ENCODE measurements around the gene ANKS6. TPM values are rescaled to one million over a fixed set of nuclear protein-coding genes. Genes with fewer than 3 reads are reported as not detected.

The ANKS6 gene
- total and polyA plus RNA-seq, 9 of the 15 experiments (the other 6 are each of a cell fraction or from before 2014, with no cell fraction given), result 9.9 to 74.5 (median 36.9) TPM

GRCh38 chr9:98839724-98840123, 43.4 kb upstream of the ANKS6 start:
- Histone ChIP-seq H3K4me1 (replicated peaks in 1 of 2; ENCODE audit: control insufficient read depth in 2 of 2, insufficient read depth in 2 of 2, low read length in 2 of 2) (peaks cover 3 to 7% of the 10 kb centered on the region in 2 experiments), H3K9ac (ENCODE audit: insufficient read depth in 1 of 2, low read depth in 2 of 2, low read length in 2 of 2) (0 out of 4 replicates have a peak overlapping the region, but pooled peaks of 1 of the 2 experiments have one; percentile 47), H3K27me3 (ENCODE audit: control insufficient read depth in 2 of 2, insufficient read depth in 2 of 2, low read length in 2 of 2) (no peaks in the 10 kb centered on the region), H3K36me3 (ENCODE audit: control insufficient read depth, insufficient read depth, low read length) (peaks cover 87% of the 10 kb centered on the region), H3K79me2 (ENCODE audit: control insufficient read depth, insufficient read depth, low read length) (peaks cover 3% of the 10 kb centered on the region; the same call in 1 of the 3 replicates), H3K4me2 (ENCODE audit: insufficient read depth, low read length) (no peak overlapping the region), H3K9me1 (ENCODE audit: control insufficient read depth, insufficient read depth, low read length) (no peaks in the 10 kb centered on the region), H4K20me1 (replicated peaks; ENCODE audit: control insufficient read depth, insufficient read depth, low read length) (no peaks in the 10 kb centered on the region), H3K27ac (ENCODE audit: extremely low read depth, low read depth, low read length) (no peak overlapping the region), H2AFZ (ENCODE audit: low read depth, low read length) (no peak overlapping the region), H3K9me3 (replicated peaks; ENCODE audit: control insufficient read depth, insufficient read depth, low read depth, low read length) (no peaks in the 10 kb centered on the region), H3K4me3 (no peak overlapping the region)
- intact Hi-C loops (cut with micrococcal nuclease), result no loop called here
- no peak for ATAC-seq
- WGBS (ENCODE audit: insufficient coverage, low coverage, missing lambda C conversion rate), result 67% methylated on average over 4 of the region's 4 CpGs
- DNase-seq (ENCODE audit: extremely low read depth in 1 of 4, low spot score in 3 of 4), result no peak
- no TSS peak for BruUV-seq (replicated peaks)
- TF ChIP-seq PTRF (tag; IDR thresholded peaks at IDR 0.05) (no peak), RAD21 (CRISPR knock-in tag; conservative IDR thresholded peaks at IDR 0.05 in 1 of 2, IDR thresholded peaks at IDR 0.05 in 1 of 2) (no peak)
- POLR2A ChIA-PET, result interaction anchor here (0.5 to 2.2 kb wide), 2 partner anchors 9 to 15 kb away, joined by 3 to 8 read pairs; no protein-coding TSS in a partner anchor
- no peak for FAIRE-seq
- CTCF ChIA-PET (ENCODE audit: low intra/inter-chr PET ratio), result interaction anchor here (0.7 kb wide), 1 partner anchor 265 kb away, joined by 3 read pairs; no protein-coding TSS in a partner anchor
- in situ Hi-C loops (cut with MboI), result no loop called here

DNA sequence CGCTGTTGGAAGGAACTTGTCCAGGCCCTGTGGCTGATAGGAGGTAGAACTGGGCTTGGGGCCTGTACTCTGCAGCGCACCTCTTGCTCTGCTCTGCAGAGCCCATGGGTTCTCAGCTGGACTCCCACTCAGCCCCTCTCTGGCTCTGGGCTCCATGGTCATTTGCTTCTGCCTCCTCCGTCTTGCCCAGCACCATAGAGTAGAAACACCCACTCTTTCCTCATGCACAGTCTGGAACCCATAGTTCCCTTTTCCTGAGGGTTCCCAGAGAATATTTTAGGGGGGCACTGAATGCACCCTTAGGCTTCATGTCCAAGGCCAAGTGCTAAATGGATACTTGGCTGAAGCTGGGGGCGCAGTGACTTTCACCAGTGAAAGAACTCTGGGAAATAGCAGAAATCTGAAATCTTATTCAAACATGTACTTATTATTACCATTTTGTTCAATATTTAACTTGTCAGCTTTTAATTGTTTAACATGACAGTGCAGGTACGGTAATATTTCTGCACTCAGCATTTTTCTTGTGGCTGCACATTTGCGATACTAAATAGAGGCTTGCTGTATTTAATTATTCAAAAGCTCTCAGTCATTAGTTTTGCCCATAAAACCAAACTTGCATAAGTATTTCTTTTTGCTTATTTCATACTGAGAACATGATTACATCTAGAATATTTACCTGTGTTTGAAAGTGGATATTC, 42.7 kb upstream of the ANKS6 start:
- POLR2A ChIA-PET, result interaction anchor here (0.6 to 2.2 kb wide), 4 partner anchors 10 to 553 kb away, joined by 3 to 8 read pairs (median 4); no protein-coding TSS in a partner anchor

More for the DNA sequence above, 42.7 kb upstream of the ANKS6 start:
- FAIRE-seq (no peak), ATAC-seq (no peak), DNase-seq (ENCODE audit: extremely low read depth in 1 of 4, low spot score in 3 of 4) (no peak)
- CTCF ChIA-PET (ENCODE audit: low intra/inter-chr PET ratio), result interaction anchor here (0.7 kb wide), 1 partner anchor 265 kb away, joined by 3 read pairs; no protein-coding TSS in a partner anchor
- H3K27ac ChIP-seq (ENCODE audit: extremely low read depth, low read depth, low read length), result no peak overlapping the region
- no peaks in the 10 kb centered on the region for H4K20me1 ChIP-seq (replicated peaks; ENCODE audit: control insufficient read depth, insufficient read depth, low read length)
- H3K4me2 ChIP-seq (ENCODE audit: insufficient read depth, low read length), result no peak overlapping the region
- peaks cover 10 to 14% of the 10 kb centered on the region in 2 experiments for H3K4me1 ChIP-seq (replicated peaks in 1 of 2; ENCODE audit: control insufficient read depth in 2 of 2, insufficient read depth in 2 of 2, low read length in 2 of 2)
- H3K4me3 ChIP-seq, result no peak overlapping the region
- no peaks in the 10 kb centered on the region for H3K9me1 ChIP-seq (ENCODE audit: control insufficient read depth, insufficient read depth, low read length)
- H3K9ac ChIP-seq (ENCODE audit: insufficient read depth in 1 of 2, low read depth in 2 of 2, low read length in 2 of 2), result 0 out of 4 replicates have a peak overlapping the region, but pooled peaks of 1 of the 2 experiments have one; percentile 31
- in situ Hi-C loops (cut with MboI) (no loop called here), intact Hi-C loops (cut with micrococcal nuclease) (no loop called here)
- peaks cover 88% of the 10 kb centered on the region for H3K36me3 ChIP-seq (ENCODE audit: control insufficient read depth, insufficient read depth, low read length)
- peaks cover 8% of the 10 kb centered on the region; the same call in 2 of the 3 replicates for H3K79me2 ChIP-seq (ENCODE audit: control insufficient read depth, insufficient read depth, low read length)
- H3K9me3 ChIP-seq (replicated peaks; ENCODE audit: control insufficient read depth, insufficient read depth, low read depth, low read length), result no peaks in the 10 kb centered on the region
- no peaks in the 10 kb centered on the region for H3K27me3 ChIP-seq (ENCODE audit: control insufficient read depth in 2 of 2, insufficient read depth in 2 of 2, low read length in 2 of 2)
- WGBS (ENCODE audit: insufficient coverage, low coverage, missing lambda C conversion rate), result 90% methylated on average over 6 of the region's 6 CpGs
- TF ChIP-seq ZNF316 (IDR thresholded peaks at IDR 0.05), result peak; percentile 61; the same call in 1 of the 2 replicates
- no peak for TF ChIP-seq MAFG (tag; conservative IDR thresholded peaks at IDR 0.05)
- peak; percentile 37; the same call in 1 of the 2 replicates for TF ChIP-seq C11orf30 (IDR thresholded peaks at IDR 0.05; ENCODE audit: low read depth)
- BruUV-seq (replicated peaks), result no TSS peak
- no peak overlapping the region for H2AFZ ChIP-seq (ENCODE audit: low read depth, low read length)

Data from K562 (cell line).